ENCODE measurements around the gene S100A12.

The S100A12 gene

GRCh38 chr1:153372571-153372970 is 2.9 kb downstream of the S100A12 start:
- Histone ChIP-seq H3K27ac (no peak overlapping the region), H3K4me3 (no peak overlapping the region)
- TF ChIP-seq CTCF (IDR thresholded peaks at IDR 0.05), result no peak
- DNase-seq (ENCODE audit: low spot score), result peak; percentile 26

GRCh38 chr1:153371231-153371630 is 4.2 kb downstream of the S100A12 start:
- no peak overlapping the region for H3K27ac ChIP-seq
- H3K4me3 ChIP-seq, result no peak overlapping the region
- peak; percentile 8 for DNase-seq (ENCODE audit: low spot score)
- TF ChIP-seq CTCF (IDR thresholded peaks at IDR 0.05), result no peak

GRCh38 chr1:153370146-153370545 is 5.3 kb downstream of the S100A12 start:
- no peak overlapping the region for H3K27ac ChIP-seq
- no peak for DNase-seq (ENCODE audit: low spot score)
- no peak overlapping the region for H3K4me3 ChIP-seq
- TF ChIP-seq CTCF (IDR thresholded peaks at IDR 0.05), result no peak

- no peak overlapping the region for H3K27ac ChIP-seq
- no peak for TF ChIP-seq CTCF (IDR thresholded peaks at IDR 0.05)
Observed at GRCh38 chr1:153368495-153368894, 6.9 kb downstream of the S100A12 start.

GRCh38 chr1:153367090-153367489 is 8.3 kb downstream of the S100A12 start:
- H3K27ac ChIP-seq, result no peak overlapping the region
- no peak for TF ChIP-seq CTCF (IDR thresholded peaks at IDR 0.05)
- H3K4me3 ChIP-seq, result no peak overlapping the region
- no peak for DNase-seq (ENCODE audit: low spot score)

More at GRCh38 chr1:153368495-153368894, 6.9 kb downstream of the S100A12 start:
- H3K4me3 ChIP-seq, result no peak overlapping the region
- no peak for DNase-seq (ENCODE audit: low spot score)

GRCh38 chr1:153366261-153366660 is 9.2 kb downstream of the S100A12 start:
- no peak for TF ChIP-seq CTCF (IDR thresholded peaks at IDR 0.05)
- H3K27ac ChIP-seq, result no peak overlapping the region
- peak; percentile 40 for DNase-seq (ENCODE audit: low spot score)
- no peak overlapping the region for H3K4me3 ChIP-seq

- TF ChIP-seq CTCF (IDR thresholded peaks at IDR 0.05), result no peak
- peak; percentile 22 for DNase-seq (ENCODE audit: low spot score)
- Histone ChIP-seq H3K4me3 (no peak overlapping the region), H3K27ac (no peak overlapping the region)
Observed at GRCh38 chr1:153365696-153366095, 9.7 kb downstream of the S100A12 start.
